NCI-H1048 (cell line): ENCODE measurements around the gene PSMB2.
"Not testable (repeated sequence)": the region's sequence is repeated elsewhere in the genome, so short reads cannot be mapped to it uniquely, and the experiment has no call there.

Source experiments
- DNase-seq: peaks from one replicate; lab custom pipeline; 2025; lab: John Stamatoyannopoulos, UW

Gene PSMB2

GRCh38 chr1:35592991-35593769 is 48.1 kb downstream of the PSMB2 start:
- DNase-seq: no peak

- no peak for DNase-seq
Measured at GRCh38 chr1:35591211-35591610, 50.1 kb downstream of the PSMB2 start.

- DNase-seq: no peak
Measured at GRCh38 chr1:35590476-35591040, 50.8 kb downstream of the PSMB2 start.

GRCh38 chr1:35589516-35590427 is 51.6 kb downstream of the PSMB2 start:
- DNase-seq: no peak

- DNase-seq: no peak
Measured at GRCh38 chr1:35588197-35588910, 53.0 kb downstream of the PSMB2 start.

- no peak for DNase-seq
Measured at GRCh38 chr1:35587736-35588135, 53.6 kb downstream of the PSMB2 start.

GRCh38 chr1:35586808-35587207 is 54.5 kb downstream of the PSMB2 start:
- no peak for DNase-seq

GRCh38 chr1:35585805-35586204 is 55.5 kb downstream of the PSMB2 start:
- DNase-seq: not testable (repeated sequence)

GRCh38 chr1:35585281-35585680 is 56.0 kb downstream of the PSMB2 start:
- no peak for DNase-seq

- not testable (repeated sequence) for DNase-seq
Measured at GRCh38 chr1:35581621-35582020, 59.7 kb downstream of the PSMB2 start.

GRCh38 chr1:35580949-35581388 is 60.4 kb downstream of the PSMB2 start:
- DNase-seq: no peak

- no peak for DNase-seq
Measured at GRCh38 chr1:35577071-35577998, 64.0 kb downstream of the PSMB2 start.

GRCh38 chr1:35576766-35577070 is 64.6 kb downstream of the PSMB2 start:
- not testable (repeated sequence) for DNase-seq

GRCh38 chr1:35576061-35576765 is 65.1 kb downstream of the PSMB2 start:
- no peak for DNase-seq

GRCh38 chr1:35575416-35575958 is 65.8 kb downstream of the PSMB2 start:
- no peak for DNase-seq

- no peak for DNase-seq
Measured at GRCh38 chr1:35574655-35575415, 66.5 kb downstream of the PSMB2 start.

GRCh38 chr1:35574125-35574654 is 67.1 kb downstream of the PSMB2 start:
- DNase-seq: no peak

- no peak for DNase-seq
Measured at GRCh38 chr1:35573198-35574124, 67.9 kb downstream of the PSMB2 start, which contains the start of gene TFAP2E. Gene TFAP2E (plus strand): TSS chr1:35573314. CDS start chr1:35573578, 264 bp downstream.
